HepG2 (cell line): Measurements from ENCODE around the gene IL1RAP. TPM values are rescaled to one million over a fixed set of nuclear protein-coding genes. Genes with fewer than 3 reads are reported as not detected.

Experiments
- ATAC-seq: fragments of 200-7000 bp; cut with Tn5 transposase; 3 replicates; pipeline ENCODE4 v1.9.1; 2020; ENCODE audit warnings: mild to moderate bottlenecking, moderate library complexity
- BruUV-seq: library from RNA; stranded (reverse); fragments of 400-500 nt; replicated peaks from 2 replicates; lab custom pipeline; 2021; lab: Mats Ljungman, UMichigan
- CTCF ChIA-PET: fragments of 300-600 bp; formaldehyde crosslinking; extraction: SDS; loops from one replicate; lab custom pipeline; 2021; ENCODE audit warnings: low total read pairs, inconsistent platforms, low intra/inter-chr PET ratio; lab: Yijun Ruan, JAX
- POLR2A ChIA-PET: fragments of 350-600 bp; sonication (Branson Sonifier 250); formaldehyde crosslinking; loops from one replicate; lab custom pipeline; 2020; ENCODE audit warnings: antibody characterized with exemption, inconsistent platforms; lab: Yijun Ruan, JAX
- DNase-seq: peaks from one replicate; pipeline ENCODE4 v3.0.0-alpha.2; 2015; ENCODE audit warnings: low spot score
- FAIRE-seq: peaks from 3 replicates; lab custom pipeline; 2011; peaks lifted over from hg19 to GRCh38; lab: Jason Lieb, UNC
- H2AFZ ChIP-seq: one replicate; pipeline ENCODE4 v1.6.1; 2011; ENCODE audit warnings: low read length, inconsistent platforms
- H3K27ac ChIP-seq: fragments of 300-600 bp; 3 replicates; pipeline ENCODE4 v1.8.0; 2011; ENCODE audit warnings: mixed run types, mild to moderate bottlenecking, mixed read lengths, low read length, inconsistent platforms; ENCODE audit not compliant: insufficient read depth; ENCODE audit errors: extremely low read length
- H3K27me3 ChIP-seq, 2 experiments: fragments of 200-600 bp in 1 of 2; 2 replicates in 1 of 2; 3 replicates in 1 of 2; pipeline versions ENCODE4 v1.6.0 to v1.8.0; 2011; ENCODE audit warnings: low read length in 2 of 2, mild to moderate bottlenecking in 2 of 2, moderate library complexity in 2 of 2, inconsistent platforms in 1 of 2; ENCODE audit not compliant: insufficient read depth in 2 of 2, control insufficient read depth in 1 of 2
- H3K36me3 ChIP-seq, 2 experiments: fragments of 200-600 bp in 1 of 2; replicated peaks in 1 of 2; 2 replicates in 1 of 2; 3 replicates in 1 of 2; pipeline versions ENCODE4 v1.5.1 to v1.8.0; 2011; ENCODE audit warnings: low read length in 2 of 2, inconsistent platforms in 1 of 2; ENCODE audit not compliant: insufficient read depth in 2 of 2, control insufficient read depth in 1 of 2
- H3K4me1 ChIP-seq: 2 replicates; pipeline ENCODE4 v1.5.1; 2012; ENCODE audit warnings: low read length, inconsistent platforms; ENCODE audit not compliant: insufficient read depth
- H3K4me2 ChIP-seq: 2 replicates; pipeline ENCODE4 v1.6.0; 2011; ENCODE audit warnings: low read depth, low read length, inconsistent platforms
- H3K4me3 ChIP-seq, 3 experiments: fragments of 200-600 bp in 1 of 3; sonication (generic), shearing (Covaris generic) in 1 of 3; replicated peaks in 1 of 3; 2 replicates each; pipeline ENCODE4 v1.5.1; 2011 to 2016; ENCODE audit warnings: low read length in 3 of 3, inconsistent platforms in 2 of 3, low read depth in 2 of 3, mild to moderate bottlenecking in 2 of 3, control low read depth in 1 of 3, mixed read lengths in 1 of 3; ENCODE audit not compliant: insufficient read depth in 1 of 3
- H3K79me2 ChIP-seq: one replicate; pipeline ENCODE4 v1.6.1; 2011; ENCODE audit warnings: low read length, inconsistent platforms; ENCODE audit not compliant: insufficient read depth
- H3K9ac ChIP-seq: 2 replicates; pipeline ENCODE4 v1.6.0; 2011; ENCODE audit warnings: mild to moderate bottlenecking, low read depth, low read length, inconsistent platforms; ENCODE audit not compliant: insufficient read depth
- H3K9me3 ChIP-seq: 2 replicates; pipeline ENCODE4 v1.5.1; 2012; ENCODE audit warnings: mild to moderate bottlenecking, low read length
- H4K20me1 ChIP-seq: 2 replicates; pipeline ENCODE4 v1.6.0; 2011; ENCODE audit warnings: inconsistent platforms, mild to moderate bottlenecking, low read length, moderate library complexity; ENCODE audit not compliant: insufficient read depth
- GPN1 ChIP-seq: sonication (generic); formaldehyde crosslinking; IDR thresholded peaks from 2 replicates; pipeline ENCODE4 v1.5.1; 2020; ENCODE audit warnings: missing genetic modification reagents, borderline replicate concordance
- MAFF ChIP-seq: IDR thresholded peaks from 2 replicates; pipeline ENCODE4 v1.6.1; 2011; ENCODE audit warnings: low read depth, low read length, improper control_type of control experiment
- MAFK ChIP-seq, 2 experiments: IDR thresholded peaks in 1 of 2; conservative IDR thresholded peaks in 1 of 2; 2 replicates each; pipeline ENCODE4 v1.6.1; 2011; ENCODE audit warnings: improper control_type of control experiment in 2 of 2, low read length in 2 of 2
- NCOA1 ChIP-seq: sonication (generic); formaldehyde crosslinking; IDR thresholded peaks from 2 replicates; pipeline ENCODE4 v1.9.0; 2021; ENCODE audit warnings: missing genetic modification reagents
- SMARCE1 ChIP-seq: fragments of 450-650 bp; IDR thresholded peaks from 2 replicates; pipeline ENCODE4 v1.6.1; 2017; ENCODE audit warnings: borderline replicate concordance
- TSC22D2 ChIP-seq: sonication (generic); formaldehyde crosslinking; IDR thresholded peaks from 2 replicates; pipeline ENCODE4 v1.5.1; 2020; ENCODE audit warnings: missing genetic modification reagents, mild to moderate bottlenecking, borderline replicate concordance
- YEATS4 ChIP-seq: sonication (generic); formaldehyde crosslinking; IDR thresholded peaks from 2 replicates; pipeline ENCODE4 v1.4.0; 2020; ENCODE audit warnings: missing genetic modification reagents, borderline replicate concordance
- ZNF558 ChIP-seq: sonication (generic); formaldehyde crosslinking; IDR thresholded peaks from 2 replicates; pipeline ENCODE4 v1.9.0; 2022; ENCODE audit warnings: mild to moderate bottlenecking, missing genetic modification reagents, borderline replicate concordance
- ZNF598 ChIP-seq: sonication (generic); formaldehyde crosslinking; IDR thresholded peaks from 2 replicates; pipeline ENCODE4 v1.5.1; 2020; ENCODE audit warnings: mild to moderate bottlenecking, missing genetic modification reagents, borderline replicate concordance
- ZSCAN22 ChIP-seq: sonication (generic); formaldehyde crosslinking; IDR thresholded peaks from 2 replicates; pipeline ENCODE4 v1.4.0; 2020; ENCODE audit warnings: mild to moderate bottlenecking, missing genetic modification reagents
- WGBS: methylation state at CpG from one replicate; pipeline ENCODE4 v1.1.6; 2017; ENCODE audit warnings: low lambda C conversion rate; 5-methylcytosine and 5-hydroxymethylcytosine counted together
- in situ Hi-C: cut with HindIII; loops from 2 replicates; pipeline ENCODE4 v1.10.0; 2017; ENCODE audit warnings: low pct_unique_long_range_greater_than_20kb; ENCODE audit not compliant: extremely low pct_ligation_motif_present
- intact Hi-C: fragments of 100-400 bp; cut with micrococcal nuclease; formaldehyde crosslinking; loops from one replicate; pipeline ENCODE4 v1.10.0; 2022; ENCODE audit not compliant: unreplicated experiment
- polyA plus RNA-seq, 8 experiments: library from polyadenylated mRNA; depleted of rRNA in 3 of 8; stranded (reverse) in 7 of 8; unstranded in 1 of 8; fragments of >200 nt; fragmentation: Illumina TruSeq in 4 of 8; extraction: Trizol in 4 of 8; gene quantifications; 2 replicates each; pipeline versions ENCODE4 v1.2.1 to v1.2.3, GENCODE V29; 2011 to 2016; ENCODE audit warnings: low read depth in 4 of 8, missing spikeins in 1 of 8, mixed read lengths in 1 of 8; ENCODE audit not compliant: insufficient read depth in 1 of 8
- total RNA-seq, 5 experiments: library from RNA; depleted of rRNA; stranded (reverse); fragments of >200 nt; fragmentation: Illumina TruSeq; extraction: Trizol; gene quantifications; 2 replicates each; pipeline ENCODE4 v1.2.3, GENCODE V29; 2016; ENCODE audit warnings: low read depth in 1 of 5
- TF ChIP-seq, protein P1 (sequence below): sonication (generic); formaldehyde crosslinking; IDR thresholded peaks from 2 replicates; pipeline ENCODE4 v1.4.0; 2020; ENCODE audit warnings: missing genetic modification reagents
- TF ChIP-seq, protein P2 (sequence below): IDR thresholded peaks from 2 replicates; pipeline ENCODE4 v1.6.1; 2018; ENCODE audit warnings: missing genetic modification reagents, mild to moderate bottlenecking, missing compliant biosample characterization

The IL1RAP gene
- total and polyA plus RNA-seq, 2 of the 13 experiments (the other 11 are each of a cell fraction or from before 2014, with no cell fraction given): 18.3 to 54.9 TPM

DNA sequence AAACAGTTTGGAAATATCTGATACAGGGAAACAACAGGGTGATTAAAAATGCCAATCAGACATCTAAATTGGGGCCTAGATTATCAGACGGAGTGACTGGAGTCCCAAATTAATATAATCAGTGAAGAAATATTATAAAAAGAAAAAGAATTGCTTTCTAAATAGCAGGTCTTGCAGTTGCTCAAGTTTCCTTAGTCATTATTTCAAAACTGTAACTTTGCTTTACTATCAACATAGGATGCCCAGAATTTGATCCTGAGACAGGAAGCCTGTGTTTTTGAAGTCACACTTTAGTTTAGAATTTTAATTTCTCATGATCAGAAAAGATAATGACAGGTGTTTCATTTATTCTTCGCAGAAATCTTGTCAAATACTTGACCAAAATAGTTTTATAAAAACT is 105.9 kb downstream of the IL1RAP start (continued):
- TF ChIP-seq, protein P1, sequence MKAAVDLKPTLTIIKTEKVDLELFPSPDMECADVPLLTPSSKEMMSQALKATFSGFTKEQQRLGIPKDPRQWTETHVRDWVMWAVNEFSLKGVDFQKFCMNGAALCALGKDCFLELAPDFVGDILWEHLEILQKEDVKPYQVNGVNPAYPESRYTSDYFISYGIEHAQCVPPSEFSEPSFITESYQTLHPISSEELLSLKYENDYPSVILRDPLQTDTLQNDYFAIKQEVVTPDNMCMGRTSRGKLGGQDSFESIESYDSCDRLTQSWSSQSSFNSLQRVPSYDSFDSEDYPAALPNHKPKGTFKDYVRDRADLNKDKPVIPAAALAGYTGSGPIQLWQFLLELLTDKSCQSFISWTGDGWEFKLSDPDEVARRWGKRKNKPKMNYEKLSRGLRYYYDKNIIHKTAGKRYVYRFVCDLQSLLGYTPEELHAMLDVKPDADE (CRISPR knock-in tag): no peak
- TF ChIP-seq NCOA1 (CRISPR knock-in tag): no peak
- no peak for TF ChIP-seq GPN1 (CRISPR knock-in tag)
- no peak for TF ChIP-seq ZSCAN22 (CRISPR knock-in tag)
- TF ChIP-seq ZNF598 (CRISPR knock-in tag): no peak
- no peak for TF ChIP-seq ZNF558 (CRISPR knock-in tag)
- TF ChIP-seq SMARCE1: no peak
- TF ChIP-seq YEATS4 (CRISPR knock-in tag): no peak
- TF ChIP-seq TSC22D2: no peak

DNA sequence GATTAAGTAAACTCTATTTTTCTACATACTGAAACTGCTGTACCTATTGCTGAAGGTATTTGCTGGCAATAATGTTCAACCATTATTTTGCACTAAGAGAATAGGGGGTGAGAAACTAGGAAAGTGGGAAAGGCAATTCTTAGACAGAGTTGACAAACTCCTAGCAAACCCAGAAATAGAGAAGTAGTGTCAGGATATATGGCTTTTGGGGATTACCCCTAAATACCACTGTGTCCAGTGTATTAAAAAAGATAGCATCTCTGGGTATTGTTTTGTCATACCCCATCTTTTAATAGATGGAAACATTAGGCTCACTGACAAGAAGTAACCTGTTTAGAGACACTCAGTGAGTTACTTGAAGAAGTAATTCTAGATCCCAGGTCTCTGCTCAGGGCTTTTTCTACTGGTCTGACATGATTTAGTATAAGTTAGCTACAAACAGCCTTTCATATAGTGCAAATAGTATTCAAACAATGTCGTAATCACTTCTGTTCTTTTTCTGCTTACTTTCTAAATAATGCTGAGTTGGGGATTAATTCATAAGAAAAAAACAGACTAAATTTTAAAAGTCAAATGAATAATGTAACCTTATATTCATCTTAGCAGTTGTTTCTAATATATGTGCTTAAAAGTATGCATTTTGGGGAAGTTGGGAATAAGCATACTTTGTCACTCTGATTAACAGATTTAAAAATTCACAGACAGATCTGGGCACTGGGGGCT is 107.2 kb downstream of the IL1RAP start:
- WGBS: 98% methylated on average over 1 of the region's 1 CpG
- H3K9me3 ChIP-seq: no peaks in the 10 kb centered on the region
- POLR2A ChIA-PET: no interaction called here
- FAIRE-seq: no peak
- TF ChIP-seq, protein P2, sequence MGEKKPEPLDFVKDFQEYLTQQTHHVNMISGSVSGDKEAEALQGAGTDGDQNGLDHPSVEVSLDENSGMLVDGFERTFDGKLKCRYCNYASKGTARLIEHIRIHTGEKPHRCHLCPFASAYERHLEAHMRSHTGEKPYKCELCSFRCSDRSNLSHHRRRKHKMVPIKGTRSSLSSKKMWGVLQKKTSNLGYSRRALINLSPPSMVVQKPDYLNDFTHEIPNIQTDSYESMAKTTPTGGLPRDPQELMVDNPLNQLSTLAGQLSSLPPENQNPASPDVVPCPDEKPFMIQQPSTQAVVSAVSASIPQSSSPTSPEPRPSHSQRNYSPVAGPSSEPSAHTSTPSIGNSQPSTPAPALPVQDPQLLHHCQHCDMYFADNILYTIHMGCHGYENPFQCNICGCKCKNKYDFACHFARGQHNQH (CRISPR knock-in tag): no peak
- TF ChIP-seq MAFF (peak; percentile 77), MAFK (conservative IDR thresholded peaks at IDR 0.05 in 1 of 2, IDR thresholded peaks at IDR 0.05 in 1 of 2; ENCODE audit: low read length in 2 of 2) (peak; percentile 78 to 87)
- H3K79me2 ChIP-seq: no peaks in the 10 kb centered on the region
- no peak for ATAC-seq
- no peaks in the 10 kb centered on the region; a peak in 1 of 5 replicates for H3K27me3 ChIP-seq
- intact Hi-C loops (no loop called here), in situ Hi-C loops (no loop called here)
- H3K4me3 ChIP-seq: no peak overlapping the region
- no peak overlapping the region for H3K9ac ChIP-seq
- no TSS peak for BruUV-seq
- H3K36me3 ChIP-seq: peaks cover 3 to 31% of the 10 kb centered on the region in 2 experiments; a peak in 3 of 5 replicates
- no peak overlapping the region for H3K4me2 ChIP-seq
- CTCF ChIA-PET: no interaction called here
- DNase-seq: no peak
- no peaks in the 10 kb centered on the region for H4K20me1 ChIP-seq
- H3K27ac ChIP-seq: no peak overlapping the region
- H3K4me1 ChIP-seq: peaks cover 48% of the 10 kb centered on the region
- no peak overlapping the region for H2AFZ ChIP-seq
